HEK293T (cell line): ENCODE results near the gene ANO1.

Experiments used
- ARNT ChIP-seq: fragments of 450-650 bp; IDR thresholded peaks from 2 replicates; pipeline ENCODE4 v1.6.1; 2017; ENCODE audit warnings: mild to moderate bottlenecking
- BHLHE40 ChIP-seq: fragments of 450-650 bp; IDR thresholded peaks from 2 replicates; pipeline ENCODE4 v1.6.1; 2016; ENCODE audit warnings: mild to moderate bottlenecking, moderate library complexity, borderline replicate concordance
- ELF4 ChIP-seq: fragments of 450-650 bp; IDR thresholded peaks from 2 replicates; pipeline ENCODE4 v1.6.1; 2017; ENCODE audit warnings: antibody characterized with exemption
- FOXA1 ChIP-seq: fragments of 450-650 bp; IDR thresholded peaks from 2 replicates; pipeline ENCODE4 v1.6.1; 2016; ENCODE audit warnings: mild to moderate bottlenecking
- FOXK2 ChIP-seq: fragments of 450-650 bp; IDR thresholded peaks from 2 replicates; pipeline ENCODE4 v1.6.1; 2016; ENCODE audit warnings: mild to moderate bottlenecking
- FOXM1 ChIP-seq: fragments of 450-650 bp; IDR thresholded peaks from 2 replicates; pipeline ENCODE4 v1.6.1; 2017; ENCODE audit warnings: mild to moderate bottlenecking, borderline replicate concordance
- HDGF ChIP-seq: fragments of 450-650 bp; IDR thresholded peaks from 2 replicates; pipeline ENCODE4 v1.6.1; 2017; ENCODE audit warnings: antibody characterized with exemption, borderline replicate concordance
- L3MBTL2 ChIP-seq: fragments of 450-650 bp; conservative IDR thresholded peaks from 2 replicates; pipeline ENCODE4 v1.6.1; 2016; ENCODE audit warnings: mild to moderate bottlenecking
- LEF1 ChIP-seq: fragments of 450-650 bp; IDR thresholded peaks from 2 replicates; pipeline ENCODE4 v1.6.1; 2017; ENCODE audit warnings: mild to moderate bottlenecking, borderline replicate concordance
- NFRKB ChIP-seq: fragments of 450-650 bp; IDR thresholded peaks from 2 replicates; pipeline ENCODE4 v1.6.1; 2016; ENCODE audit warnings: mild to moderate bottlenecking, moderate library complexity
- PKNOX1 ChIP-seq: fragments of 450-650 bp; IDR thresholded peaks from 2 replicates; pipeline ENCODE4 v1.6.1; 2016
- SP1 ChIP-seq: fragments of 450-650 bp; IDR thresholded peaks from 2 replicates; pipeline ENCODE4 v1.6.1; 2017
- SUZ12 ChIP-seq: fragments of 450-650 bp; IDR thresholded peaks from 2 replicates; pipeline ENCODE4 v1.6.1; 2016; ENCODE audit warnings: mild to moderate bottlenecking
- TARDBP ChIP-seq: fragments of 450-650 bp; IDR thresholded peaks from 2 replicates; pipeline ENCODE4 v1.6.1; 2016

GRCh38 chr11:70043482-70043881, 34.6 kb upstream of the ANO1 start:
- TF ChIP-seq SP1 (no peak), FOXM1 (no peak), FOXK2 (no peak), ELF4 (no peak), TARDBP (no peak), HDGF (no peak), LEF1 (no peak), ARNT (no peak), SUZ12 (no peak), PKNOX1 (no peak), BHLHE40 (no peak), NFRKB (no peak), FOXA1 (no peak), L3MBTL2 (no peak)
